ENCODE data around the gene RASSF7.
A peak's percentile ranks its signal among the peaks of the same experiment; 100 is the strongest.
"Not testable (repeated sequence)": the region's sequence is repeated elsewhere in the genome, so short reads cannot be mapped to it uniquely, and the experiment has no call there.

RASSF7 gene, protein sequence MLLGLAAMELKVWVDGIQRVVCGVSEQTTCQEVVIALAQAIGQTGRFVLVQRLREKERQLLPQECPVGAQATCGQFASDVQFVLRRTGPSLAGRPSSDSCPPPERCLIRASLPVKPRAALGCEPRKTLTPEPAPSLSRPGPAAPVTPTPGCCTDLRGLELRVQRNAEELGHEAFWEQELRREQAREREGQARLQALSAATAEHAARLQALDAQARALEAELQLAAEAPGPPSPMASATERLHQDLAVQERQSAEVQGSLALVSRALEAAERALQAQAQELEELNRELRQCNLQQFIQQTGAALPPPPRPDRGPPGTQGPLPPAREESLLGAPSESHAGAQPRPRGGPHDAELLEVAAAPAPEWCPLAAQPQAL

DNA sequence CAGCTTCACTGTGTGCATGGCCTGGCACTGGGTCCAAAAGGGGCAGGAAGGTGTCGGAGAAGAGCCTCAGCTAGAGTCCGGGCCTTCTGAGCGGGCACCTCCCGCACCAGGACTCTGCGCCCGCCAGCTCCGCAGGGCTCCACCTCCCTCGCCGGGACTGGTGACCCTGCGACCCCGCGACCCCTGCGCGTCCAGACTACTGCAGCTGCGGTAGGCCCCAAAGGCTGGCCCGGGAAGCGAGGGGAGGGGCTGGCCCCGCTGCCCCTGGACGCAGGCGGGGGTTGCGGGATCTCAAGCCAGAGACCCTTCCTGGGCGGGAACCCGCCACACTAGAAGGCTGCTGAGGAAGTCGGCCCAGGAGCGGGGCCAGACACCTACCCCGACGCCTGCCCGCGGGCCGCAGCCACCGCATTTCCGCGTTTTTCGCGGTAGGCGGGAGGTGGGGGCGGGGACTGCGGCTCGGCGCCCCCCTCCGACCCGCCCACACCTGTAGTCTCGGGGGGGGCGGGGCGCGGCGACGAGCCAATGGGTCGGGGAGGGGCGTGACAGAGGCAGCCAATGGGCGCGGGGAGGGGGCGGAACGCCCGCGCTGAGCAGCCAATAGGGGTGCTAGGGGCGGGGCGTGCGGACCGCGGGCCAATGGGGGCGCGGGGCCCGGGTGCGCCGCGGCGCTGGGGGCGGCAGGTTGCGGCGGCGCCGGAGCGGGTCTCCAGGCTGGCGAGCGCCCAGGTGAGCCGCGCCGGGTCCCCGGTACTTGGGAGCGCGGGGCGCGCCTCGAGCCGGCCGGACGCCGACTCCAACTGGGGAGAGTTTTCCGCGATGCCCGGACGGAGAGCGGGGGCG is at the start of gene RASSF7, which contains the start of gene LMNTD2:
RASSF7 (plus strand) TSS at position 666 of the 843 bp plus-strand sequence. CDS start 799 bp downstream, outside the sequence.
LMNTD2 (minus strand) TSS at position 434 of the 843 bp plus-strand sequence; CDS start at position 412, 22 bp downstream.
- peak; percentile 77 to 81 for DNase-seq

- no peak for DNase-seq
Observed at GRCh38 chr11:512761-513595, 47.8 kb upstream of the RASSF7 start.

- no peak for DNase-seq
Observed at GRCh38 chr11:514606-515005, 46.2 kb upstream of the RASSF7 start.

- DNase-seq: no peak
Observed at GRCh38 chr11:515131-515530, 45.6 kb upstream of the RASSF7 start.

DNA sequence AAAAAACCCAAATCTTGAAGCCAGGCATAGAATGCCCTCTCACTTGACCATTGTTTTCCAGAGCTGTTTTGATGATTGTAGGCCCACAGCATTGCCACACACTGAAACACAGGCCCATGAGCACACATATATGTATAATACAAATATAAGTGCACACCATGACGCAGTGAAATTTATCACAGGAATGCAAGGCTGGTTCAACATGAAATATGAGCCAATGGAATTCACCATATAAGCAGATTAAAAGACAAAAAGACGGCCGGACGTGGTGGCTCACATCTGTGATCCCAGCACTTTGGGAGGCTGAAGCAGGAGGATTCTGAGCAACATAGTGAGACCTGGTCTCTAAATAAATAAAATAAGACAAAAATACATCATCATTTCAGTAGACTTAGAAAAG is 44.4 kb upstream of the RASSF7 start:
- DNase-seq: no peak

DNA sequence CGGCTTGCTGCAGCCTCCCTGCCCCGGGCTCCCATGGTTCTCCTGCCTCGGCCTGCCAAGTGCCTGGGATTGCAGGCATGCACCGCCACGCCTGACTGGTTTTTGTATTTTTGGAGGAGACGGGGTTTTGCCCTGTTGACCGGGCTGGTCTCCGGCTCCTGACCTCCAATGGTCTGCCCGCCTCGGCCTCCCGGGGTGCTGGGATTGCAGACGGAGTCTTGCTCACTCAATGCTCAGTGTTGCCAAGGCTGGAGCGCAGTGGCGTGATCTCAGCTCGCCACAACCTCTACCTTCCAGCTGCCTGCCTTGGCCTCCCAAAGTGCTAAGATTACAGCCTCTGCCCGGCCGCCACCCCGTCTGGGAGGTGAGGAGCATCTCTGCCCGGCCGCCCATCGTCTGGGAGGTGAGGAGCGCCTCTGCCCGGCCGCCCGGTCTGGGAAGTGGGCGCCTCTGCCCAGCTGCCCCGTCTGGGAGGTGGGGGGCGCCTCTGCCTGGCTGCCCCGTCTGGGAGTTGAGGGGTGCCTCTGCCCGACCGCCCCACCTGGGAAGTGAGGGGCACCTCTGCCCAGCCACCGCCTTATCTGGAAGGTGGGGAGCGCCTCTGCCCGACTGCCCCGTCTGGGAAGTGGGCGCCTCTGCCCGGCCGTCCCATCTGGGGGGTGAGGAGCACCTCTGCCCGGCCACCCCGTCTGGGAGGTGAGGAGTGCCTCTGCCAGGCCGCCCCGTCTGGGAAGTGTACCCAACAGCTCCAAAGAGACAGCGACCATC is 43.7 kb upstream of the RASSF7 start:
- not testable (repeated sequence) for DNase-seq

DNA sequence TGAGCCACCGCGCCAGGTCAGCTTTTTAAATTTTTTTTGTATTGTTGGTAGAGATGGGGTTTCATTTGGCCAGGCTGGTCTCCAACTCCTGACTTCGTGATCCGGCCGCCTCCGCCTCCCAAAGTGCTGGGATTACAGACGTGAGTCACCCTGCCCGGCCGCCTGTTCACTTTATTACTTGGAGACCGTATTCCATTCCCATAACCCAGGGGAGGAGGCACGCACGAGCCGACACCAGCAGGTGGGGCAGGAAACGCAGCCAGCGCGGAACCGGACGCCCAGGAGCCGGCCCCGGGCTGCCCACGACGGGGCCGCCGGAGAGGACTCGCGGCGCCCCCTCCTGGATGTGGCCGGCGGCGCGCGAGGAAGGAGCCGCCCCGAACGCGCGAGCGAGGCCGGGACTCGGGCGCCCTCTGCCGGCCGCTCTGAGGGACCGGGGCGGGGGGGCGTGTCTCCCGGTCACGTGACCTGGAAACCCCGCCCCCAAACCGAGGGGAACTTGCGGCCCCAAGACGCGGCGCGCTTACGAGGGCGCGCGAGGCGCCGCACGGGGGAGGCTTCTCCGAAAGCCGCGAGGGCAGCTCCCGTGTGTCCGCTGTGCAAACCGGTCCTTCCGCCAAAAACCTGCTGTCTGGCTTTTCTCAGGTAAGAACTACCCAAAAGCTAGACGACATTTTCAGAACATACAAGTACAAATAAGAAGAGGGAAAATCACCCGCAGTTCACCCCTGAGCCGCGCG is 42.1 kb upstream of the RASSF7 start:
- no peak for DNase-seq

DNA sequence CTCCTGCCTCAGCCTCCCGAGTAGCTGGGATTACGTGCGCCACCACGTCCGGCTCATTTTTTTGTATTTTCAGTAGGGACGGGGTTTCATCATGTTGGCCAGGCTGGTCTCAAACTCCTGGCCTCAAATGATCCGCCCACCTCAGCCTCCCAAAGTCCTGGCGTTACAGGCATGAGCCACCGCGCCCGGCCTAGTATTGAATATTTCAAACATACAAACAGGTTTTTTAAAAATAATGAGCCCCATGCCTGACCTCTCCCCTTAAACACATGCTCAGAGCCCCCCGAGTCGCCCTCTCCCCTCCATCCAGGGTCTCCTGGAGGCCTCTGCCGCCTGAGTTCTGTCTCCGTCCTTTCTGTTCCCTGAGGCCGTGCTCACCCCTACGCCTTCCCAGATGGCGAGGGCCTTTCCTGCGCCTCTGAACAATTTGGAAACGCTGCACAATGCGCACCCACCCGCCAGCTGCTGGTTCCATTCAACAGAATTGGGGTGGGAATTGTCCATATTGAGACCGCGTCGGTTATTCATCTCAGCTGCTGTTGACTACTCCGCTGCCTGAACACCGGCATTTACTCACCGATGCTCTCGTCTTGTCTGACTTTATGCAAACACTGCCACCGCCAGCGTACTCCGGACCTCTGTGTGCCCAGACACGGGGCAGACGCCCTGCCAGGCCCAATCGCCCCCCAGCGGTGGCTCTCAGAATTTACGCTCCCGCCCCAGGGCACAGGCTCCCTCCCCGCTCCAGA is 40.2 kb upstream of the RASSF7 start:
- DNase-seq: no peak

GRCh38 chr11:521177-521688 is 39.5 kb upstream of the RASSF7 start:
- DNase-seq: no peak

GRCh38 chr11:526192-526591 is 34.6 kb upstream of the RASSF7 start:
- DNase-seq: no peak

DNA sequence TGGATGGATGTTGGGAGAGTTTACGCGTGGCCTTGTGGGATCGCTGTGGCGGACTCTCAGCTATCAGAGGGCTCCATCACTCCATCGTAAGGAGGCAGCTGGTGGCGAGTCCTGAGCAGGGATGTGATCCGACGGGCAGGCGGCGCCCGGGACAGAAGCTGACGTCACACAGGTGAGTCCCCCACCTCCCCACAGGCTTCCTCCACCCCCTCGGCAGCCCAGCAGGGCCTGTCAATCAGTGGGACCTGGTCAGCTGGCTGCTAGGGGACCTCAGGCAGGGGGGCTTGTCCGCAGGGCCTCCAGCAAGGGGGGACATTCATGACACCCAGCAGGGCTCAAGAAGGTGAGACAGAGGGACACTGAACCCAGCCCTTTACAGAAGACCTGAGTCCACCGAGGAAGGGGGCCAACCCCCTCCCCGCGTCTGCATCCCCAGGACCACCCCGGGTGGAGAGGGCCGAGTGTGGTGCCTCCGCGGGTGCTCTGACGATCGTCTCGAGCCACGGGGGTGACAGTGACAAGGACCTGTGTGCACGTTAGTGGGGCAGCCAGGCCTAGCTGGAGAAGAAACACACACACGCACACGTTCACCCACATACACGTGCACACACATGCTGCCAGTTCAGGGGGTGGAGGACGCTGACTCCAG is 32.5 kb upstream of the RASSF7 start:
- no peak for DNase-seq

GRCh38 chr11:528815-529727 is 31.7 kb upstream of the RASSF7 start:
- DNase-seq: no peak

- no peak for DNase-seq
Observed at GRCh38 chr11:529728-530411, 30.9 kb upstream of the RASSF7 start.

GRCh38 chr11:530960-531831 is 29.6 kb upstream of the RASSF7 start:
- no peak for DNase-seq

GRCh38 chr11:531919-532526 is 28.7 kb upstream of the RASSF7 start:
- DNase-seq: no peak

DNA sequence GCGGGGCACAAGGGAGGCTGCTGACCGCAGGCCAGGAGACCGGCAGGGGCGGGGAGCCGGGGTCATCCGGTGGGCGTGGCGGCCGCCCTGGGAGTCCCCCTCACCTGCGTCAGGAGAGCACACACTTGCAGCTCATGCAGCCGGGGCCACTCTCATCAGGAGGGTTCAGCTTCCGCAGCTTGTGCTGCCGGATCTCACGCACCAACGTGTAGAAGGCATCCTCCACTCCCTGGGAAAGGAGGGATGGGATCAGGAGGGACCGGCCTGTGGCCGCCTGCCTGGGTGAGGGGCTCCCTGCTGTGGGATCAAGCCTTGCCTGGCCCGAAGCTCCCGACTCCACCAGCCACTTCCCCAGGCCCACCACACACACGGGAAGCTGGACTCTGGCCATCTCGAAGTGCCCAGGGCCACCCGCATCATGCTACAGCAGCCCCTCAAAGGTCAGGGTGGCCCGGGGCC is 28.2 kb upstream of the RASSF7 start:
- no peak for DNase-seq
